ENCODE data around the gene SPCS3. TPM values are rescaled to one million over a fixed set of nuclear protein-coding genes. Genes with fewer than 3 reads are reported as not detected.
"Not testable (repeated sequence)": the region's sequence is repeated elsewhere in the genome, so short reads cannot be mapped to it uniquely, and the experiment has no call there.

The SPCS3 gene
- total and polyA plus RNA-seq, 2 experiments from 2014 or later = 39.0 to 47.1 TPM

GRCh38 chr4:176323511-176324160, 3.9 kb downstream of the SPCS3 start:
- Histone ChIP-seq H3K4me3 (no peak overlapping the region), H3K4me1 (ENCODE audit: low read depth) (peaks cover 13% of the 10 kb centered on the region), H3K27ac (no peak overlapping the region), H3K9me3 (ENCODE audit: low read depth) (no peaks in the 10 kb centered on the region), H3K27me3 (no peaks in the 10 kb centered on the region), H3K36me3 (no peaks in the 10 kb centered on the region)
- TF ChIP-seq CTCF (IDR thresholded peaks at IDR 0.05; ENCODE audit: low read depth, low read length) = no peak
- DNase-seq (ENCODE audit: low read depth in 1 of 2, low spot score in 1 of 2) = peak in 1 of 2 donors; percentile 48

DNA sequence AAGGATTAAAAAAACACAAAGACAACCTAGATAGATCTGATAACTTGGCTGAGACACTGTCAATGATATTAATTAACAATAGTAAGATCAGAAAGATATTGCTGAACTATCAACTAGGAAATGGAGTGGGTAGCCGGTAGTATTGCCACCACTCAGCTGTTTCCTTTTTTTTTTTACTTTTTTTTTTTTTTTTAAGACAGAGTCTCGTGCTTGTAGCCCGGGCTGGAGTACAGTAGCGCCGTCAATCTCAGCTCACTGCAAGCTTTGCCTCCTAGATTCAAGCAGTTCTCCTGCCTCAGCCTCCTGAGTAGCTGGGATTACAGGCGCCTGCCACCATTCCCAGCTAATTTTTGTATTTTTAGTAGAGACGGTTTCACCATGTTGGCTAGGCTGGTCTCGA, 5.1 kb downstream of the SPCS3 start:
- not testable (repeated sequence) for H3K27me3 ChIP-seq; DNase-seq (ENCODE audit: low read depth in 1 of 2, low spot score in 1 of 2); H3K36me3 ChIP-seq; H3K4me3 ChIP-seq; H3K27ac ChIP-seq; H3K9me3 ChIP-seq (ENCODE audit: low read depth)
- H3K4me1 ChIP-seq (ENCODE audit: low read depth) = peaks cover 11% of the 10 kb centered on the region

DNA sequence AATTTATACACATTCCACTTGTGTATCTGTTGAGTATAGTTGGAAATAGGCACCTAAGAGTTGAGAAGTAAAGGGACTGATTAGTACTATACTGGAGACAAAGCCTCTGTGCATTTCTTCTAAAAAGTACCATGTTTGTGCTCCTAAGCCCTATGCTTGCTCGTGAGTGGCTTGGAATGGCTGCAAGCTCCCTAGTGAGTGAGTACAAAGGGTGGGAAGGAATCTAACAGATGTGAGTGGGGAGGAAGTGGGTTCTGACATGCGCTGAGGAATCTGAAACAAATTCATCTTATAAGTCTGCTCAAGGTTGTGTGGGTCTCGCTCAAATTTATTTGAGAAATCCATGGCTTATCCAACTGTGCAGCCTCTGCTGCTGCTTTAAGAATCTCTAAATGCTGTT, 13.3 kb downstream of the SPCS3 start:
- TF ChIP-seq CTCF (IDR thresholded peaks at IDR 0.05; ENCODE audit: low read depth, low read length) = no peak
- Histone ChIP-seq H3K27ac (peak overlapping the region; percentile 22), H3K27me3 (no peaks in the 10 kb centered on the region), H3K4me3 (no peak overlapping the region), H3K36me3 (peaks cover 6% of the 10 kb centered on the region), H3K9me3 (ENCODE audit: low read depth) (no peaks in the 10 kb centered on the region), H3K4me1 (ENCODE audit: low read depth) (no peaks in the 10 kb centered on the region)
- no peak for DNase-seq (ENCODE audit: low read depth in 1 of 2, low spot score in 1 of 2)

- peak in 1 of 2 donors; percentile 16 for DNase-seq (ENCODE audit: low read depth in 1 of 2, low spot score in 1 of 2)
- no peaks in the 10 kb centered on the region for H3K4me1 ChIP-seq (ENCODE audit: low read depth)
- peaks cover 4% of the 10 kb centered on the region for H3K36me3 ChIP-seq
- H3K9me3 ChIP-seq (ENCODE audit: low read depth) = no peaks in the 10 kb centered on the region
- no peak for TF ChIP-seq CTCF (IDR thresholded peaks at IDR 0.05; ENCODE audit: low read depth, low read length)
- no peak overlapping the region for H3K4me3 ChIP-seq
- no peaks in the 10 kb centered on the region for H3K27me3 ChIP-seq
- H3K27ac ChIP-seq = no peak overlapping the region
These were observed 14.3 kb downstream of the SPCS3 start for GRCh38 chr4:176334066-176334465.

DNA sequence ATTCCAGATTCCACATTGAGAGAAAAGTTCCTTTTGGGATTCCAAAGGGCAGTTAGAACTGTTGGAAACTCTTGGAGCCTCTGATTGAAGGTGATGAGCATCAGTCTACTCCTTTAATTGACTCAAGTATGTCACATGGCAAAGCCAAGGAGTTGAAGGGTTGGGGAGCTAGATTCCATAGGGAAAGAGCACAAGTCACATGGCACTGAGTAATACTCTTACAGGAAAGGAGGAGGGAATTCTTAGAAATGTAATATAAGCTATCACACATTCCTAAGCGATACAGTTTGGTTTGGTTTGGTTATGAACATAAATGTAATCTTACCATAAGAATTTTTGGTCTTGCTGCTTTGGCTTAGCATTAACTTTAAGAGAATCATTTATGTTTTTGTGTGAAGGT, 15.7 kb downstream of the SPCS3 start:
- no peaks in the 10 kb centered on the region for H3K36me3 ChIP-seq
- peak in 1 of 2 donors; percentile 50 for DNase-seq (ENCODE audit: low read depth in 1 of 2, low spot score in 1 of 2)
- no peaks in the 10 kb centered on the region for H3K27me3 ChIP-seq
- no peaks in the 10 kb centered on the region for H3K9me3 ChIP-seq (ENCODE audit: low read depth)
- H3K27ac ChIP-seq = no peak overlapping the region
- no peak overlapping the region for H3K4me3 ChIP-seq
- H3K4me1 ChIP-seq (ENCODE audit: low read depth) = no peaks in the 10 kb centered on the region
- no peak for TF ChIP-seq CTCF (IDR thresholded peaks at IDR 0.05; ENCODE audit: low read depth, low read length)

DNA sequence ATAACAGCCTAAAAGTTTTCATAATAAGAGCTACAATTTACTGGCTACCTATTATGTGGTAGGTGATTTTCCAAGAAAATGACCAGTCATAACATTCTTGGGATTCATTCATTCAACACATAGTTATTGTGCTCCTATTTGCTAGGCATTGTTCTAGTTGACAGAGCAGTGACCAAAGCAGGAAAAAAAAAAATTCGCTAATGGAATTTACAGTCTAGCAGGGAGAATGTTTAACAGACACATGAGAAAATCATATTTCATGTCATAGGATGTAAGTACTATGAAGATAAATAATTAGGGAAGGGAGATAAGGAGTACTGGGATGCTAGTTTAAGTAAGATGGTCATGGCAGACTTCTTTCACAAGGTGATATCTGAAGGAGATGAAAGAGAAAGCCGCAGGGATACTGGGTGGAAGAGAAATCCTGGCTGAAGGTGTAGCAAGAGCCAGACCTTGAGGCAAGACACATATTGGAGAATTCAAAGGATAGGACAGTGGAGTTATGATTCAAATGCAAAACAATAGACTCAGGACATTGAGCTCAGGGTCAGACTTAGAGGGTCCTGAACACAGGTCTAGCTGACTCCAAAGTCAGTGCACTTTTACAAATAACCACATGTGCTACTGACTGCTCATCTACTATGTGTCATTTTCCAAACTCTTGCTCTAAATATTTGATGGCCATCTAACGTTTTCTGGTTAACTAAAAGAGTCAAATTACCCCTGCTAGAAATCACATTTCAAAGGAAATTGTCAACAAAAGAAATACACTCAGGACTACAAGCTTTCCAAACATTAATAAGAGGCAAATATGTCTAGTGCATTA, 20.4 kb downstream of the SPCS3 start:
- H3K36me3 ChIP-seq = no peaks in the 10 kb centered on the region
- no peak overlapping the region for H3K4me3 ChIP-seq
- no peaks in the 10 kb centered on the region for H3K9me3 ChIP-seq (ENCODE audit: low read depth)
- no peak for TF ChIP-seq CTCF (IDR thresholded peaks at IDR 0.05; ENCODE audit: low read depth, low read length)
- no peaks in the 10 kb centered on the region for H3K4me1 ChIP-seq (ENCODE audit: low read depth)
- DNase-seq (ENCODE audit: low read depth in 1 of 2, low spot score in 1 of 2) = no peak
- H3K27me3 ChIP-seq = no peaks in the 10 kb centered on the region
- H3K27ac ChIP-seq = no peak overlapping the region

All from cardiac muscle cell (in vitro differentiated cells and primary cell).